GM13976 (cell line): ENCODE data around the gene LRRC56.

Experiments used
- DNase-seq: peaks from one replicate; pipeline ENCODE4 v3.0.0; 2012; ENCODE audit warnings: low spot score
- in situ Hi-C: fragments of 300-500 bp; cut with MboI; formaldehyde crosslinking; loops from one replicate; pipeline ENCODE4 v1.12.0; 2022; ENCODE audit warnings: low sequenced_read_pairs, mixed read lengths, inconsistent platforms; ENCODE audit not compliant: unreplicated experiment
- TF ChIP-seq, protein P1 (sequence below): IDR thresholded peaks from 2 replicates; pipeline ENCODE4 v1.5.1; 2012; ENCODE audit warnings: borderline replicate concordance, mild to moderate bottlenecking; ENCODE audit not compliant: insufficient read depth; ENCODE audit errors: extremely low read depth, missing control alignments, control extremely low read depth

The LRRC56 gene

GRCh38 chr11:581752-582151 is 44.4 kb downstream of the LRRC56 start:
- TF ChIP-seq, protein P1, sequence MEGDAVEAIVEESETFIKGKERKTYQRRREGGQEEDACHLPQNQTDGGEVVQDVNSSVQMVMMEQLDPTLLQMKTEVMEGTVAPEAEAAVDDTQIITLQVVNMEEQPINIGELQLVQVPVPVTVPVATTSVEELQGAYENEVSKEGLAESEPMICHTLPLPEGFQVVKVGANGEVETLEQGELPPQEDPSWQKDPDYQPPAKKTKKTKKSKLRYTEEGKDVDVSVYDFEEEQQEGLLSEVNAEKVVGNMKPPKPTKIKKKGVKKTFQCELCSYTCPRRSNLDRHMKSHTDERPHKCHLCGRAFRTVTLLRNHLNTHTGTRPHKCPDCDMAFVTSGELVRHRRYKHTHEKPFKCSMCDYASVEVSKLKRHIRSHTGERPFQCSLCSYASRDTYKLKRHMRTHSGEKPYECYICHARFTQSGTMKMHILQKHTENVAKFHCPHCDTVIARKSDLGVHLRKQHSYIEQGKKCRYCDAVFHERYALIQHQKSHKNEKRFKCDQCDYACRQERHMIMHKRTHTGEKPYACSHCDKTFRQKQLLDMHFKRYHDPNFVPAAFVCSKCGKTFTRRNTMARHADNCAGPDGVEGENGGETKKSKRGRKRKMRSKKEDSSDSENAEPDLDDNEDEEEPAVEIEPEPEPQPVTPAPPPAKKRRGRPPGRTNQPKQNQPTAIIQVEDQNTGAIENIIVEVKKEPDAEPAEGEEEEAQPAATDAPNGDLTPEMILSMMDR, result no peak
- DNase-seq, result no peak
- in situ Hi-C loops, result no loop called here

DNA sequence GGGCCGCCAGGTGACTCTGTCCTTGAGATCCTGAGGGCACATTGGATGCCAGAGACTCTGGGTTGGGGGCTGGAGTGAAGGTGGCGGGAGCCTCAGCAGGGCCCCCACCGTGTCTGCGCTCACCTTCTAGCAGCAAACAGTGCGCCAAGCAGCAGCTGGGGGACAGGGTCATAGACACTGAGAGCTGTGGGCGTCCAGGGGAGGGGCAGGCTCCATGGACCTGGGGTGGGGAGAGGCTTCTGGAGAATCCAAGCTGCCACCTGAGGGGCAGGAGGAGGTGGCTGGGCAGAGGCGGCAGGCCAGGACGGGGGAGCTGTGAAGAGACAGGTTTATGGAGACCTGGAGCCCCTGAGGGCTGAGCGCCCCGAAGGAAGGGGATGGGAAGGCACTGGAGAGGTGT is 47.0 kb downstream of the LRRC56 start:
- no peak for DNase-seq
- in situ Hi-C loops, result no loop called here
- TF ChIP-seq, protein P1, result no peak

GRCh38 chr11:586376-587316 is 49.3 kb downstream of the LRRC56 start:
- no peak for DNase-seq
- in situ Hi-C loops, result no loop called here

GRCh38 chr11:587546-587945 is 50.2 kb downstream of the LRRC56 start:
- no peak for DNase-seq
- TF ChIP-seq, protein P1, result no peak
- in situ Hi-C loops, result no loop called here

More at GRCh38 chr11:586376-587316, 49.3 kb downstream of the LRRC56 start:
- TF ChIP-seq, protein P1, result no peak

DNA sequence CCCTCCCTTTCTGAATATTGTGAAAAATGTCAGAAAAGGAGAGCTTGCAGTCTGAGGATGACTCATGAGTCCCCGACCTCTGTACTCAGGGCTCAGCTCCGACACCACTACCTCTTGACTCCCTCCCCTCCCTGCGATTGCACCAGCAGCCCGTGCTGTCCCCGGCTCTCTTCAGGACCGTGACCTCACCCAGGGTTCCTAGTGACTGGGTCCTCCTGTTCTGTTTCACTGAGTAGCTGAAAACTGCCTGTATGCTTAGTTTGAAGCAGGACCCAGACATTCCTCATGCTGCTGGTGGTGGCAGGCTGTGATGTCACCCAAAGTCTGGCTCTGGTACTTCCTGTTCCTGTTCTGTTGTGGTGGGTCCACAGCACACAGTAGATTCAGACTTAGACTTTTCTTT is 50.7 kb downstream of the LRRC56 start:
- TF ChIP-seq, protein P1, result no peak
- in situ Hi-C loops, result no loop called here
- no peak for DNase-seq

GRCh38 chr11:589798-590197 is 52.5 kb downstream of the LRRC56 start:
- in situ Hi-C loops, result no loop called here
- no peak for DNase-seq
- TF ChIP-seq, protein P1, result no peak

DNA sequence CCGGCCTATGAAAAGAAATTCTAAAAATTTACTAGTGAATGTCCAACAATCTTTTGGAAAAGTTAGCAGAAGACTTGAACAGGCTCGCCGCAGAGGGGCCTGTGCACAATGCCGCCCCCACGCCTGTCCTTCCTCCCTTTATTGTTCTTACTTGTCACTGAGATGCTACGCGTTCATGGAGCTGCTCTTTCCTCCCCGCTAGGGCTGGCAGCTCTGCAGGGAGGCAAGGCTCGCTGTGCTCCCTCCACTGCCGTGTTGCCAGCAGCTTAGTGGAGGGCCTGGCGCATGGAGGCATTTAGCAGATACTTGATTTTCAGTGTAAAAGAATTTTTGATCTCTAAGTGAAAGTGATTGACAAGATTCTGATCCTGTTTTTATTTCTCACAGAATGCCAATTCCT is 53.7 kb downstream of the LRRC56 start:
- TF ChIP-seq, protein P1, result no peak
- DNase-seq, result no peak
- in situ Hi-C loops, result no loop called here
